HepG2 (cell line): ENCODE measurements around the gene CTPS2.

Experiments
- ATF6 ChIP-seq: sonication (generic); formaldehyde crosslinking; conservative IDR thresholded peaks from 2 replicates; pipeline ENCODE4 v1.4.0; 2020; ENCODE audit warnings: missing genetic modification reagents
- BHLHE40 ChIP-seq: IDR thresholded peaks from 2 replicates; pipeline ENCODE4 v1.6.1; 2011; ENCODE audit warnings: low read length, improper control_type of control experiment
- CTCF ChIP-seq: sonication (generic); formaldehyde crosslinking; IDR thresholded peaks from 2 replicates; pipeline ENCODE4 v1.5.0; 2020; ENCODE audit warnings: mild to moderate bottlenecking, missing genetic modification reagents, moderate library complexity
- PAX8 ChIP-seq: sonication (generic); formaldehyde crosslinking; IDR thresholded peaks from 2 replicates; pipeline ENCODE4 v1.8.0; 2022; ENCODE audit warnings: mild to moderate bottlenecking, missing genetic modification reagents, borderline replicate concordance
- POLR2AphosphoS5 ChIP-seq: IDR thresholded peaks from 2 replicates; pipeline ENCODE4 v1.6.1; 2012; ENCODE audit warnings: low read depth, low read length
- PTBP1 ChIP-seq: fragments of 200-400 bp; formaldehyde crosslinking; IDR thresholded peaks from 2 replicates; pipeline ENCODE4 v1.6.1; 2018; ENCODE audit warnings: low read length, low read depth; ENCODE audit not compliant: poor library complexity, severe bottlenecking
- RXRA ChIP-seq: sonication (generic); formaldehyde crosslinking; IDR thresholded peaks from 2 replicates; pipeline ENCODE4 v1.5.1; 2020; ENCODE audit warnings: missing genetic modification reagents
- SRSF9 ChIP-seq: fragments of 200-400 bp; formaldehyde crosslinking; IDR thresholded peaks from 2 replicates; pipeline ENCODE4 v1.6.1; 2018; ENCODE audit warnings: borderline replicate concordance, mild to moderate bottlenecking, low read depth, low read length; ENCODE audit not compliant: insufficient read depth, poor library complexity, severe bottlenecking
- TAF1 ChIP-seq: sonication (generic); formaldehyde crosslinking; IDR thresholded peaks from 2 replicates; pipeline ENCODE4 v1.4.0; 2020; ENCODE audit warnings: missing genetic modification reagents
- TEAD2 ChIP-seq: sonication (generic); formaldehyde crosslinking; IDR thresholded peaks from 2 replicates; pipeline ENCODE4 v1.9.0; 2021; ENCODE audit warnings: missing genetic modification reagents
- TEAD3 ChIP-seq: optimal IDR thresholded peaks from 2 replicates; pipeline ENCODE3; 2016; ENCODE audit warnings: borderline replicate concordance
- U2AF2 ChIP-seq: fragments of 200-400 bp; formaldehyde crosslinking; IDR thresholded peaks from 2 replicates; pipeline ENCODE4 v1.6.1; 2017; ENCODE audit warnings: low read depth, mild to moderate bottlenecking, low read length
- ZBTB39 ChIP-seq: sonication (generic); formaldehyde crosslinking; IDR thresholded peaks from 2 replicates; pipeline ENCODE4 v1.5.0; 2020; ENCODE audit warnings: missing genetic modification reagents
- ZFP1 ChIP-seq: IDR thresholded peaks from 2 replicates; pipeline ENCODE4 v1.6.1; 2016

GRCh38 chrX:16649858-16650257 lies 62.6 kb downstream of the CTPS2 start, which contains the start of gene S100G:
- TF ChIP-seq CTCF (CRISPR knock-in tag) (no peak), TEAD2 (no peak), RXRA (CRISPR knock-in tag) (no peak), SRSF9 (no peak), TEAD3 (CRISPR knock-in tag) (no peak), ATF6 (CRISPR knock-in tag) (no peak), ZFP1 (no peak), U2AF2 (no peak), POLR2AphosphoS5 (no peak), TAF1 (no peak), ZBTB39 (CRISPR knock-in tag) (no peak), PTBP1 (no peak), PAX8 (CRISPR knock-in tag) (no peak), BHLHE40 (no peak)
